GM03348 (cell line): ENCODE results near the gene LCTL.

Experiments used
- DNase-seq: peaks from one replicate; pipeline ENCODE4 v3.0.0; 2012; ENCODE audit warnings: low spot score

The LCTL gene

GRCh38 chr15:66565741-66566144 is at the start of gene LCTL:
LCTL (minus strand) TSS chr15:66565998; CDS start chr15:66565365, 633 bp downstream.
- peak; percentile 54 for DNase-seq

GRCh38 chr15:66614951-66615760 is 49.4 kb upstream of the LCTL start:
- no peak for DNase-seq

- DNase-seq, result no peak
Measured at GRCh38 chr15:66614456-66614855, 48.7 kb upstream of the LCTL start.

- DNase-seq, result no peak
Measured at GRCh38 chr15:66613743-66614142, 47.9 kb upstream of the LCTL start.

GRCh38 chr15:66611257-66612053 is 45.7 kb upstream of the LCTL start:
- DNase-seq, result no peak

- no peak for DNase-seq
Measured at GRCh38 chr15:66609876-66610275, 44.1 kb upstream of the LCTL start.

- no peak for DNase-seq
Measured at GRCh38 chr15:66608881-66609280, 43.1 kb upstream of the LCTL start.

GRCh38 chr15:66608159-66608558 is 42.4 kb upstream of the LCTL start:
- no peak for DNase-seq

GRCh38 chr15:66603301-66604179 is 37.7 kb upstream of the LCTL start:
- peak; percentile 89 for DNase-seq

- DNase-seq, result no peak
Measured at GRCh38 chr15:66601521-66601920, 35.7 kb upstream of the LCTL start.

- no peak for DNase-seq
Measured at GRCh38 chr15:66600240-66600627, 34.4 kb upstream of the LCTL start.

GRCh38 chr15:66599536-66600239 is 33.9 kb upstream of the LCTL start:
- DNase-seq, result no peak

GRCh38 chr15:66598095-66598815 is 32.5 kb upstream of the LCTL start:
- DNase-seq, result no peak

GRCh38 chr15:66595931-66596545 is 30.2 kb upstream of the LCTL start:
- DNase-seq, result no peak

- DNase-seq, result no peak
Measured at GRCh38 chr15:66595332-66595731, 29.5 kb upstream of the LCTL start.

GRCh38 chr15:66594836-66595235 is 29.0 kb upstream of the LCTL start:
- DNase-seq, result no peak

GRCh38 chr15:66594344-66594743 is 28.5 kb upstream of the LCTL start:
- no peak for DNase-seq

- no peak for DNase-seq
Measured at GRCh38 chr15:66593219-66593780, 27.5 kb upstream of the LCTL start.

GRCh38 chr15:66592505-66593218 is 26.9 kb upstream of the LCTL start:
- no peak for DNase-seq
